Suprapubic skin (tissue), 3 donors: ENCODE measurements around the gene DEDD2.

ENCODE experiments used
- CTCF ChIP-seq, 2 donors: fragments of 200-600 bp in 1 of 2; fragments of 450-650 bp in 1 of 2; sonication (generic) in 1 of 2; IDR thresholded peaks; one replicate each; pipeline ENCODE4 v1.5.1; 2016 to 2019; ENCODE audit warnings: antibody characterized with exemption in 2 of 2, mild to moderate bottlenecking in 1 of 2, moderate library complexity in 1 of 2
- EP300 ChIP-seq: sonication (generic); formaldehyde crosslinking; IDR thresholded peaks from one replicate; pipeline ENCODE4 v1.6.1; 2017; ENCODE audit warnings: antibody characterized with exemption
- POLR2A ChIP-seq, 2 donors: fragments of 450-650 bp; IDR thresholded peaks; one replicate each; pipeline ENCODE4 v1.6.1; 2017; ENCODE audit warnings: antibody characterized with exemption in 2 of 2, mild to moderate bottlenecking in 2 of 2, moderate library complexity in 2 of 2

- TF ChIP-seq CTCF (IDR thresholded peaks at IDR 0.05) (no peak), EP300 (no peak), POLR2A (IDR thresholded peaks at IDR 0.05) (no peak)
Observed at GRCh38 chr19:42206871-42207755, 10.4 kb downstream of the DEDD2 start.
